Ovary (tissue), 3 donors: ENCODE measurements around the gene ENO1.

Source experiments
- CTCF ChIP-seq, 3 donors: fragments of 450-650 bp in 2 of 3; fragments of 200-600 bp in 1 of 3; IDR thresholded peaks; one replicate each; pipeline versions ENCODE4 v1.5.1 to v1.8.0; 2016 to 2022; ENCODE audit warnings: antibody characterized with exemption in 3 of 3, mild to moderate bottlenecking in 1 of 3
- EP300 ChIP-seq: sonication (generic); formaldehyde crosslinking; IDR thresholded peaks from one replicate; pipeline ENCODE4 v1.6.1; 2017; ENCODE audit warnings: antibody characterized with exemption
- POLR2A ChIP-seq: fragments of 450-650 bp; IDR thresholded peaks from one replicate; pipeline ENCODE4 v1.6.1; 2017; ENCODE audit warnings: antibody characterized with exemption, mild to moderate bottlenecking, moderate library complexity
- donor health status: DM: no; HTN: no; CAD: no.

- TF ChIP-seq CTCF (IDR thresholded peaks at IDR 0.05) (peak in 1 of 3 donors; percentile 46), POLR2A (peak; percentile 92), EP300 (no peak)
Observed at GRCh38 chr1:8817412-8818324, 60.8 kb downstream of the ENO1 start, which contains the start of gene RERE.
